HG03139 (cell line): ENCODE data around the gene ZMIZ2.
"Not testable (repeated sequence)": the region's sequence is repeated elsewhere in the genome, so short reads cannot be mapped to it uniquely, and the experiment has no call there.

Source experiments
- ATAC-seq: cut with Tn5 transposase; IDR thresholded peaks from one replicate; pipeline ENCODE4 v1.9.1; 2021; ENCODE audit not compliant: unreplicated experiment

Gene ZMIZ2

DNA sequence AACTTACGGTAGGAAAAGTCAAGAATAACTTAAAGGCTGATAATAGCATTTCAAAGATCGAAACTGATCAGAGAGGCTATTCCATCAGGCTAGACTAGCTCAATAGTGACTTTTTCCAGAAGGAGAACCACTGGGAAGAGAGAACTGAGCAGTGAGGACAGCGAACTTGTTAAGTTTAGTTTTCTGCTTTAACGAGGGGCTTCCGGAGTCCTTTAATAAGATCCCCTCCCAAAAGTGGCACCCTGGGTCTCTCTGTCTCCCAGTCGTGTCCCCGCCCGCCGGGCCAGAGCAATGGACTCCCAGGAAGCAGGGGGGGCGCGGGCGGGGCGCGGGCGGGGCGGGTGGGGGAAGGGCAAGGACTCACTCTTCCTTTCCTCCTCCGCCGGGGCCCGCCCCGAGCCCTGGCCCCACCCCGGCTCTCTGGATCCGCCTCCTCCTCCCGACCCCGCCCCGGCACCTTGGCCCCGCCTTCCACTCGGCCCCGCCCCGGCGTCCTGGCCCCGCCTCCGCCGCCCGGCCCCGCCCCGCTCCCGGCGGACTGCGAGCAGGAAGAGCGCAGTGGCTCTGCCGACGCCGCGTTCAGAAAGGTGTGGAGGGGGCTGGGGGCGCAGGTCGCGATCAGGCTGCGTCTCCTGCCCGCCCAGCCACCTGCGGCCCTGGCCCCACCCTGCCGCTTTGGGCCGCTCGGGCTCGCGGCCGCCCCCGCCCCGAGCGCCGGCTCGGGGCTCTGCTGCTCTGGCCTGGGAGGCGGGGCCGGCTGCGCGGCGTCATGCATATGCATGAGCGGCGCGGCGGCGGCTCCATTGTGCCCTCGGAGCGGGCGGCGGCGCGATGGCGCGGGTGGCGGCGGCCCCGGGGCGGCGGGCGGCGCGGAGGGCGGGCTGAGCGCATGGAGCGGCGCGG is at the start of gene ZMIZ2:
ZMIZ2 (plus strand) TSS at position 803 of the 903 bp plus-strand sequence. CDS start 7,403 bp downstream, outside the sequence.
- peak; percentile 58 for ATAC-seq

- not testable (repeated sequence) for ATAC-seq
These were observed 49.0 kb upstream of the ZMIZ2 start for GRCh38 chr7:44699598-44699997.

DNA sequence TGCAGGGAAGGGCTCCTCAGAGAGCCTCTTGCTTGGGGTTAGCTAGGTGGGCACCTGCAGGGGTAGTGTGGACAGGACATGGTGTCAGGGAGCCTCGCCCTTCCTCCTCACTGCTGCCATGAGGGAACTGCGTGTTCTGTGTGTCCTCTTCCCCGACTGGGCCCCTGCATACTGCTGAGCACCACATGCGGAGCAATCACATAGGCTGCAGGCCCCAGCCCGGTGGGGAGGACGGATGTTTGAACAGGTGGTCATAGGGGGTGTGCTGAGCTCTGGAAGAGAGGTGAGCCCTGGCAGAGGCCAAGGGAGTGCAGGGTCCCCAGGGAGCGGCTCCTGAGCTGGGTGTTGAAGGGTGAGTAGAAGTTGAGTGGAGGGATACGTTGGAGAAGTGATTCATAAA is 48.3 kb upstream of the ZMIZ2 start:
- ATAC-seq: no peak

- ATAC-seq: not testable (repeated sequence)
These were observed 45.3 kb upstream of the ZMIZ2 start for GRCh38 chr7:44703391-44703790.

DNA sequence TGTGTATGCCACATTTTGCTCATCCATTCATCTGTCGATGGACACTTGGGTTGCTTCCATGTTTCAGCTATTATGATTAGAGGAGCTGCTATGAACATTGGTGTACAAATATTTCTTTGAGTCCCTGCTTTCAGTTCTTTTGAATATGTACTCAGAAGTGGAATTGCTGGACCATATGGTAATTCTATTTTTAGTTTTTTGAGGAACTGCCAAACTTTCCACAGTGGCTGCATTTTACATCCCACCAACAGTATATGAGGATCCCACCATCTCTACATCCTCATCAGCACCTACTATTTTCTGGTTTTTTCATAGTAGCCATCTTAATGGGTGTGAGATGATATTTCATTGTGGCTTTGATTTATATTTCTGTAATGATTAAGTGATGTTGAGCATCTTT is 44.7 kb upstream of the ZMIZ2 start:
- ATAC-seq: no peak

- no peak for ATAC-seq
These were observed 43.2 kb upstream of the ZMIZ2 start for GRCh38 chr7:44705434-44705833.

GRCh38 chr7:44706788-44707557 is 41.7 kb upstream of the ZMIZ2 start:
- ATAC-seq: no peak

GRCh38 chr7:44707558-44708230 is 41.0 kb upstream of the ZMIZ2 start:
- no peak for ATAC-seq

GRCh38 chr7:44709011-44709915 is 39.4 kb upstream of the ZMIZ2 start:
- ATAC-seq: no peak

DNA sequence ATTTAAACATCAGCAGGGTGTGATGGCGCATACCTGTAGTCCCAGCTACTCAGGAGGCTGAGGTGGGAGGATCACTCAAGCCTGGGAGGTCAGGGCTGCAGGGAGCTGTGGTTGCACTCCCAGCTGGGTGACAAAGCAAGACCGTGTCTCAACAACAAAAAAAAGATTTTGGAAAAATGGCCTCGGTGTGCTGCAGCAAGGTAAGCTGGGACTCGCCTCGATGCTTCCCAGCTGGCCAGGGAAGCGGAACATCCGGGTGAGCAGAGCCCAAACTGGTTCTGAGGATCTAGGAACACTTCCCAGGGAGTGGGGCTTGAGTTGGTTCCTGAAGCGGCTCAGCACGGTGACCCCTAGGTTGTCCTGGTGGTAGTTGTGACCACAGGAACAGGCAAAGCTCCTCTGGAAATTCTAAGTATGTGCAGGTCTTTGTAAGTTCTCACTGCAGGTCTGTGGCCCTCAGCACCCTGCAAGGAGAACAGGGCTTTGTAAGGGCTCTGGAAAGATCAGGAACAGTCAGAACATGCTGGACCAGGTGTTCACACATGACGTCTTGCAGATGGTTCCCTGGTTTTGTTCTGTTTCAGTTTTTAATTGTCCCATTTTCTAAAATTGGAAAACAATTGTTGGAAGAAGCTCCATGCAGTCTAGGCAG is 38.6 kb upstream of the ZMIZ2 start:
- ATAC-seq: no peak

DNA sequence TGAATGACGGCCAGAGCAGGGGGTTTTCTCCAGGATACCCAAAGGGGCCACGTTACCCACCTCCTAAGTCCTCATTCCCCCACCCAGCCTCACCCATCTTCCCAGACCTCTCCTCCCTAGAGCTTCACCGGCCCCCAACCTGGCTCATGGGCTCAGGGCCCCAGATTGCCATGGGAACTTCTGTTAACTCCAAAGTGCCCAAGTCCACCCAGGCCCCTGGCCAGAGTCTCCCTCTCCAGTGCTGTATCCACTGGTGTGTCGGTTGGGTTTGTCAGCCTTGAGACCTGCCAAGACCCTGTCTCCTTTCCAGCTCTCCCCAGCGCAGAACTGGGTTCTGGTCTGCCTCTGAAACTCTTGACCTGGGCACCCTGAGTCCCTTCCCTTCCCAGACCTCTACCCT is 37.1 kb upstream of the ZMIZ2 start:
- ATAC-seq: no peak

DNA sequence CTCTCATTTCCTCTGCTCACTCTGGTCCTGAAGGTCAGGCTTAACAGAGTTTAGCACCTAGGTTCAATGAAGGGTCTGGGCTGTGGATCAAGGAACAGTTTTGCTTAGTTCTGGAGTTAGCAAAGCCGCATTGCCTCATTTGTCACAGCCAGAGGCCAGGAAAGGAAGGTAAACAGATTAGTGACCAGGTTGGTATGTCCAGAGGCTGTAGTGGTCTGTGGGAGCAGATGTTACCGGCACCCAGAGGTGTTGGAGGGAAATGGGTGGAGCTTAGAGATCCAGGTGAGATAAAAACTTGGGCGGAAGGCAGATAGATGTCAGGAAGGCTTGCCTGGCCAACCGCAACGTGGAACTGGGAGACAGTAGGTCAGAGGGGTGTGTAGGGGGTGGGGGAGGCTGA is 36.6 kb upstream of the ZMIZ2 start:
- ATAC-seq: no peak

GRCh38 chr7:44713141-44713540 is 35.5 kb upstream of the ZMIZ2 start:
- no peak for ATAC-seq

GRCh38 chr7:44713680-44714335 is 34.8 kb upstream of the ZMIZ2 start:
- ATAC-seq: no peak

- ATAC-seq: no peak
These were observed 32.4 kb upstream of the ZMIZ2 start for GRCh38 chr7:44716205-44716604.

DNA sequence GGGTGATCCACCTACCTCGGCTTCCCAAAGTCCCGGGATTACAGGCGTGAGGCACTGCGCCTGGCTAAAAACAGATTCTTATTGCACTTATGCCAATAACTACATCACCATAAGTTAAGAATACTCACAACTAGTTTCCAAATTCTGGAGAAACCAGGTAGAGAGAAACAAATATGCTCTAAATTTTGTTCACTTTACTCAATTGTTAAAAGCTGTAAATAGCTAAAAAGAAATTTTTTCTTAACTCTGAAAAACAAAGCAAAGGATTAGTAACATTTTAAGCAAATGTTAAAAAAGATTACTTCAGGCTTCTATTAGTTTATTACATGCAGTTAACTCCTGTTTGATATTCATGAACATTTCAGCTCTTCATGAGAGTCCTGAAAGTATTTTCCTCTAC is 28.3 kb upstream of the ZMIZ2 start:
- ATAC-seq: no peak

GRCh38 chr7:44724276-44724675 is 24.4 kb upstream of the ZMIZ2 start:
- ATAC-seq: no peak

DNA sequence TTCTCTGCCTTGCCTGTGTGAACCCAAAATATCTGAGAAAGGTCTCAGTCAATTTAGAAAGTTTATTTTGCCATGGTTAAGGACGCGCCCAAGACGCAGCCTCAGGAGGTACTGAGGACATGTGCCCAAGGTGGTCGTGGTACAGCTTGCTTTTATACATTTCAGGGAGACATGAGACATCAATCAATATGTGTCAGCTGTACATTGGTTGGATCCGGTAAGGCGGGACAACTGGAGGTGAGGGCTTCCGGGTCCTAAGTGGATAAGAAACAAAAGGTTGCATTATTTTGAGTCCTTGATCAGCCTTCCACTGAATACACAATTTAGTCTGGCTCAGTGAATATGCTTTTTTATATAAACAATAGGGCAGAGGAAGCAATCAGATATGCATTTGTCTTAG is 22.4 kb upstream of the ZMIZ2 start:
- not testable (repeated sequence) for ATAC-seq

DNA sequence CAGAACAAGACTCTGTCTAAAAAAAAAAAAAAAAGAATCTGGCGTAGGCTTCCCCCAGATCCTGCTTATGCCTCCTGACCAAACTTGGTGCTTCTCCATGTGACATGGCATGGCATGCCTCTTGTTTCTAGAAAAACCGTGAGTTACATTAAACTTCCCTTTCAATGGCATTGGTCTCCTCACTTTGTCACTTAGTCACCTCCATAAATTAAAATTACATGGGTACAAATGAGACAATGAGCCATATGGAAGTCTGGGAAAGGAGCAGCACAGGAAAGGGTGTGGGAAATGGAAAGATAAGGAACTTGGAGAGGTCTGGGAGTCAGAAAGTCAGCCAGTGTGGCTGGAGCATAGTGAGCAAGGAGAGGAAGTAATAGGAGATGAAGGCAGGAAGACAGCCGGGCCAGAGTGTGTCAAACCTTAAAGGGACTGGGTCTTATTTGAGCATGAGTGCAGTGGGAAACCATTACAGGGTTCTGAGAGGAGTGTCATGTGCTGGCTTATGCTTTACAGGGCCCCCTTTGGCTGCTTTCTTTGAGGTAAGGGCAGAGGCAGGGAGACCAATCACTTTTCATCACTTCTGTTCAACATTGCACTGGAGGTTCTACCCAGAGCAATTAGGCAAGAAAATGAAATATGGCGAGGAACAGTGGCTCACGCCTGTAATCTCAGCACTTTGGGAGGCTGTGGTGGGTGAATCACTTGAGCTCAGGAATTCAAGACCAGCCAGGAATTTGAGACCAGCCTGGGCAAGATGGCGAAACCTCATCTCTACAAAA is 21.3 kb upstream of the ZMIZ2 start:
- no peak for ATAC-seq
